Osteoblast (primary cell): ENCODE results near the gene NCAM1. TPM values are rescaled to one million over a fixed set of nuclear protein-coding genes. Genes with fewer than 3 reads are reported as not detected.
A peak's percentile ranks its signal among the peaks of the same experiment; 100 is the strongest.

Experiments
- DNase-seq: peaks from one replicate; pipeline ENCODE4 v3.0.0; 2011; ENCODE audit warnings: low spot score, mixed read lengths; ENCODE audit not compliant: insufficient read length; ENCODE audit errors: missing footprints
- H2AFZ ChIP-seq: 2 replicates; pipeline ENCODE4 v1.6.0; 2011; ENCODE audit warnings: mild to moderate bottlenecking, low read length
- H3K27ac ChIP-seq: 2 replicates; pipeline ENCODE4 v1.5.1; 2011; ENCODE audit warnings: mild to moderate bottlenecking, low read depth, low read length, moderate library complexity
- H3K27me3 ChIP-seq: 2 replicates; pipeline ENCODE4 v1.6.0; 2012; ENCODE audit warnings: mild to moderate bottlenecking, control low read depth, inconsistent platforms, low read length, moderate library complexity; ENCODE audit not compliant: insufficient read depth
- H3K36me3 ChIP-seq: 2 replicates; pipeline ENCODE4 v1.5.1; 2011; ENCODE audit warnings: mild to moderate bottlenecking, low read length, control low read depth, moderate library complexity; ENCODE audit not compliant: insufficient read depth
- H3K4me1 ChIP-seq: 2 replicates; pipeline ENCODE4 v1.5.1; 2011; ENCODE audit warnings: mild to moderate bottlenecking, low read length, control low read depth, moderate library complexity; ENCODE audit not compliant: insufficient read depth
- H3K4me2 ChIP-seq: 2 replicates; pipeline ENCODE4 v1.6.0; 2011; ENCODE audit warnings: mild to moderate bottlenecking, low read length; ENCODE audit not compliant: insufficient read depth
- H3K4me3 ChIP-seq: fragments of 200-600 bp; sonication (generic); 3 replicates; pipeline ENCODE4 v1.5.1; 2012; ENCODE audit warnings: mild to moderate bottlenecking, low read length, inconsistent platforms; ENCODE audit not compliant: insufficient read depth
- H3K79me2 ChIP-seq: 2 replicates; pipeline ENCODE4 v1.6.0; 2012; ENCODE audit warnings: mild to moderate bottlenecking, low read length, control low read depth, inconsistent platforms; ENCODE audit not compliant: insufficient read depth
- H3K9me3 ChIP-seq: 2 replicates; pipeline ENCODE4 v1.5.1; 2011; ENCODE audit warnings: low read depth, low read length, control low read depth
- H4K20me1 ChIP-seq: 2 replicates; pipeline ENCODE4 v1.6.0; 2012; ENCODE audit warnings: mild to moderate bottlenecking, low read length, control low read depth; ENCODE audit not compliant: insufficient read depth
- CTCF ChIP-seq: IDR thresholded peaks from 2 replicates; pipeline ENCODE4 v1.5.1; 2011; ENCODE audit warnings: mild to moderate bottlenecking, low read depth, low read length, moderate library complexity; ENCODE audit errors: extremely low read depth
- total RNA-seq: library from RNA; depleted of rRNA; stranded (reverse); fragments of >200 nt; gene quantifications from 2 replicates; pipeline ENCODE4 v1.2.3, GENCODE V29; 2012

NCAM1 gene
- total RNA-seq, 1 donor, result 2.2 TPM

- no peaks in the 10 kb centered on the region for H3K9me3 ChIP-seq
- no peaks in the 10 kb centered on the region for H3K4me1 ChIP-seq
- peaks cover 4% of the 10 kb centered on the region for H3K27me3 ChIP-seq
- no peak overlapping the region for H3K4me2 ChIP-seq
- H3K27ac ChIP-seq, result no peak overlapping the region
- no peak for DNase-seq
- H4K20me1 ChIP-seq, result no peaks in the 10 kb centered on the region
- no peak overlapping the region for H3K4me3 ChIP-seq
- no peaks in the 10 kb centered on the region for H3K36me3 ChIP-seq
- H3K79me2 ChIP-seq, result no peaks in the 10 kb centered on the region
- no peak for TF ChIP-seq CTCF
- H2AFZ ChIP-seq, result no peak overlapping the region
Observed at GRCh38 chr11:113248702-113249490, 287.7 kb downstream of the NCAM1 start.

GRCh38 chr11:113249491-113249763 is 288.2 kb downstream of the NCAM1 start:
- Histone ChIP-seq H3K79me2 (no peaks in the 10 kb centered on the region), H3K4me3 (no peak overlapping the region), H4K20me1 (no peaks in the 10 kb centered on the region), H3K4me2 (no peak overlapping the region), H3K4me1 (no peaks in the 10 kb centered on the region), H3K36me3 (no peaks in the 10 kb centered on the region), H3K27me3 (peaks cover 4% of the 10 kb centered on the region), H3K9me3 (no peaks in the 10 kb centered on the region), H2AFZ (no peak overlapping the region), H3K27ac (no peak overlapping the region)
- TF ChIP-seq CTCF, result peak; percentile 37
- DNase-seq, result no peak

- no peak overlapping the region for H3K27ac ChIP-seq
- no peak overlapping the region for H3K4me3 ChIP-seq
- H3K9me3 ChIP-seq, result no peaks in the 10 kb centered on the region
- peaks cover 7% of the 10 kb centered on the region for H3K27me3 ChIP-seq
- H4K20me1 ChIP-seq, result no peaks in the 10 kb centered on the region
- H3K4me1 ChIP-seq, result no peaks in the 10 kb centered on the region
- DNase-seq, result no peak
- no peak overlapping the region for H3K4me2 ChIP-seq
- peak; percentile 8 for TF ChIP-seq CTCF
- no peaks in the 10 kb centered on the region for H3K79me2 ChIP-seq
- H2AFZ ChIP-seq, result no peak overlapping the region
- no peaks in the 10 kb centered on the region for H3K36me3 ChIP-seq
Observed at GRCh38 chr11:113249786-113250185, 288.6 kb downstream of the NCAM1 start.

- Histone ChIP-seq H2AFZ (no peak overlapping the region), H4K20me1 (no peaks in the 10 kb centered on the region), H3K27ac (no peak overlapping the region), H3K36me3 (no peaks in the 10 kb centered on the region), H3K79me2 (no peaks in the 10 kb centered on the region), H3K9me3 (no peaks in the 10 kb centered on the region), H3K27me3 (peaks cover 8% of the 10 kb centered on the region), H3K4me3 (no peak overlapping the region), H3K4me1 (no peaks in the 10 kb centered on the region), H3K4me2 (no peak overlapping the region)
- DNase-seq, result no peak
- no peak for TF ChIP-seq CTCF
Observed at GRCh38 chr11:113251281-113251680, 290.1 kb downstream of the NCAM1 start.
